ENCODE data around the gene COL23A1.

Gene COL23A1

DNA sequence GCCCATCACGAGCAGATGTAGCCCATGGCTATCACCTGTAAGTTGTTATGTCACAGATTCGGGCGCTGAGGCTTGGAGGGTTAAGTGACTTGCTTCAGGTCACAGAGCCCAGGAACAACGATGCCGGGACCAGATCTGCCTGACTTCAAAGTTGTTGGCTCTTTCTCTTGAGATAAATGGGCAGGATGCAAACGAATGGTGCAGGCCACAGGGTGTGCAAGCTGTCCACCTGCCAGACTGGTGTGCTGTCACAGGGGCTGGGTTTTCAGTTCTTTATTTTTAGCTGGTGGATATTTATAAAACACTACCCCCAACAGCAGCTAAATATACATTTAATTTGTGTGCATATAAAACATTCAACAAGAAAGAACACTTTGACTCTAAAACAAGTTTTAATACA lies 339.9 kb downstream of the COL23A1 start:
- no peaks in the 10 kb centered on the region for H3K4me1 ChIP-seq (ENCODE audit: control insufficient read depth, insufficient read depth, low read length)
- H3K27ac ChIP-seq (ENCODE audit: extremely low read depth, low read depth, low read length) = no peak overlapping the region
- CTCF ChIA-PET = interaction anchor here (2.2 kb wide), 1 partner anchor 15 kb away, joined by 13 read pairs; no protein-coding TSS in a partner anchor
- POLR2A ChIA-PET = interaction anchor here (0.6 to 0.7 kb wide), 2 partner anchors 46 to 145 kb away, joined by 4 to 5 read pairs; partner anchors contain the start of gene HNRNPAB
- no peaks in the 10 kb centered on the region for H3K9me3 ChIP-seq (ENCODE audit: control insufficient read depth, insufficient read depth, low read depth, low read length)
- no peak overlapping the region for H3K4me3 ChIP-seq (ENCODE audit: low read depth, low read length)
- TF ChIP-seq REPIN1 (tag by site-specific recombination; IDR thresholded peaks at IDR 0.05; ENCODE audit: low read depth) (no peak), ZNF223 (tag by site-specific recombination; IDR thresholded peaks at IDR 0.05) (no peak), ZNF354C (tag by site-specific recombination; IDR thresholded peaks at IDR 0.05; ENCODE audit: borderline replicate concordance, low read depth) (no peak), ZNF677 (tag by site-specific recombination; IDR thresholded peaks at IDR 0.05) (no peak)
- TF ChIP-seq, protein P1, sequence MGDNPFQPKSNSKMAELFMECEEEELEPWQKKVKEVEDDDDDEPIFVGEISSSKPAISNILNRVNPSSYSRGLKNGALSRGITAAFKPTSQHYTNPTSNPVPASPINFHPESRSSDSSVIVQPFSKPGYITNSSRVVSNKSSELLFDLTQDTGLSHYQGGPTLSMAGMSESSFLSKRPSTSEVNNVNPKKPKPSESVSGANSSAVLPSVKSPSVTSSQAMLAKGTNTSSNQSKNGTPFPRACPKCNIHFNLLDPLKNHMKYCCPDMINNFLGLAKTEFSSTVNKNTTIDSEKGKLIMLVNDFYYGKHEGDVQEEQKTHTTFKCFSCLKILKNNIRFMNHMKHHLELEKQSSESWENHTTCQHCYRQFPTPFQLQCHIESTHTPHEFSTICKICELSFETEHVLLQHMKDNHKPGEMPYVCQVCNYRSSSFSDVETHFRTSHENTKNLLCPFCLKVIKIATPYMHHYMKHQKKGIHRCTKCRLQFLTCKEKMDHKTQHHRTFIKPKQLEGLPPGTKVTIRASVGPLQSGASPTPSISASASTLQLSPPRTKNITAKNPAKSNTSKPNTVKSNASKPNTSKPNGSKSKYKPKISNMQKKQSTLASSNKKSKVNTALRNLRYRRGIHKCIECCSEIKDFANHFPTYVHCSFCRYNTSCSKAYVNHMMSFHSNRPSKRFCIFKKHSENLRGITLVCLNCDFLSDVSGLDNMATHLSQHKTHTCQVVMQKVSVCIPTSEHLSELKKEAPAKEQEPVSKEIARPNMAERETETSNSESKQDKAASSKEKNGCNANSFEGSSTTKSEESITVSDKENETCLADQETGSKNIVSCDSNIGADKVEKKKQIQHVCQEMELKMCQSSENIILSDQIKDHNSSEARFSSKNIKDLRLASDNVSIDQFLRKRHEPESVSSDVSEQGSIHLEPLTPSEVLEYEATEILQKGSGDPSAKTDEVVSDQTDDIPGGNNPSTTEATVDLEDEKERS (tag by site-specific recombination; IDR thresholded peaks at IDR 0.05) = no peak
- TF ChIP-seq, protein P2, sequence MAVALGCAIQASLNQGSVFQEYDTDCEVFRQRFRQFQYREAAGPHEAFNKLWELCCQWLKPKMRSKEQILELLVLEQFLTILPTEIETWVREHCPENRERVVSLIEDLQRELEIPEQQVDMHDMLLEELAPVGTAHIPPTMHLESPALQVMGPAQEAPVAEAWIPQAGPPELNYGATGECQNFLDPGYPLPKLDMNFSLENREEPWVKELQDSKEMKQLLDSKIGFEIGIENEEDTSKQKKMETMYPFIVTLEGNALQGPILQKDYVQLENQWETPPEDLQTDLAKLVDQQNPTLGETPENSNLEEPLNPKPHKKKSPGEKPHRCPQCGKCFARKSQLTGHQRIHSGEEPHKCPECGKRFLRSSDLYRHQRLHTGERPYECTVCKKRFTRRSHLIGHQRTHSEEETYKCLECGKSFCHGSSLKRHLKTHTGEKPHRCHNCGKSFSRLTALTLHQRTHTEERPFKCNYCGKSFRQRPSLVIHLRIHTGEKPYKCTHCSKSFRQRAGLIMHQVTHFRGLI (tag by site-specific recombination; IDR thresholded peaks at IDR 0.05) = no peak
- H3K36me3 ChIP-seq (ENCODE audit: control insufficient read depth in 2 of 2, insufficient read depth in 1 of 2, low read length in 2 of 2) = no peaks in the 10 kb centered on the region

GRCh38 chr5:178249191-178249989 lies 340.8 kb downstream of the COL23A1 start:
- no peaks in the 10 kb centered on the region for H3K36me3 ChIP-seq (ENCODE audit: control insufficient read depth in 2 of 2, insufficient read depth in 1 of 2, low read length in 2 of 2)
- H3K4me3 ChIP-seq (ENCODE audit: low read depth, low read length) = no peak overlapping the region
- no peaks in the 10 kb centered on the region for H3K4me1 ChIP-seq (ENCODE audit: control insufficient read depth, insufficient read depth, low read length)
- H3K27ac ChIP-seq (ENCODE audit: extremely low read depth, low read depth, low read length) = no peak overlapping the region
- POLR2A ChIA-PET = interaction anchor here (0.6 kb wide), 1 partner anchor 145 kb away, joined by 4 read pairs; no protein-coding TSS in a partner anchor
- H3K9me3 ChIP-seq (ENCODE audit: control insufficient read depth, insufficient read depth, low read depth, low read length) = no peaks in the 10 kb centered on the region
- CTCF ChIA-PET = interaction anchor here (1.6 kb wide), 1 partner anchor 34 kb away, joined by 4 read pairs; no protein-coding TSS in a partner anchor
- TF ChIP-seq ZNF514 (tag by site-specific recombination; IDR thresholded peaks at IDR 0.05) = no peak
- TF ChIP-seq KLF7 (tag by site-specific recombination; IDR thresholded peaks at IDR 0.05; ENCODE audit: borderline replicate concordance) = no peak
- TF ChIP-seq ZNF701 (tag by site-specific recombination; IDR thresholded peaks at IDR 0.05) = no peak
- no peak for TF ChIP-seq ZNF558 (tag by site-specific recombination; IDR thresholded peaks at IDR 0.05)
- TF ChIP-seq PRDM2 (tag by site-specific recombination; IDR thresholded peaks at IDR 0.05; ENCODE audit: borderline replicate concordance) = no peak
- TF ChIP-seq ZIC2 (tag by site-specific recombination; IDR thresholded peaks at IDR 0.05) = no peak
- TF ChIP-seq IKZF3 (tag by site-specific recombination; IDR thresholded peaks at IDR 0.05) = no peak
- TF ChIP-seq SP3 (tag by site-specific recombination; IDR thresholded peaks at IDR 0.05) = no peak
- TF ChIP-seq BCL6B (tag by site-specific recombination; IDR thresholded peaks at IDR 0.05) = no peak
- no peak for TF ChIP-seq ZNF132 (tag by site-specific recombination; IDR thresholded peaks at IDR 0.05; ENCODE audit: borderline replicate concordance)
- TF ChIP-seq ZNF311 (tag by site-specific recombination; IDR thresholded peaks at IDR 0.05; ENCODE audit: borderline replicate concordance) = no peak
- TF ChIP-seq ZNF707 (tag by site-specific recombination; IDR thresholded peaks at IDR 0.05) = no peak
- TF ChIP-seq PRDM4 (tag by site-specific recombination; IDR thresholded peaks at IDR 0.05) = no peak

Measured in HEK293 (cell line).